Epithelial cell of esophagus (primary cell): ENCODE results near the gene LTK.
A peak's percentile ranks its signal among the peaks of the same experiment; 100 is the strongest.

Experiments
- DNase-seq: peaks from one replicate; pipeline ENCODE4 v3.0.0; 2010; ENCODE audit warnings: low read depth
- H3K4me3 ChIP-seq: 2 replicates; pipeline ENCODE4 v1.5.1; 2011; ENCODE audit warnings: mild to moderate bottlenecking, low read length, control low read depth
- CTCF ChIP-seq: IDR thresholded peaks from 2 replicates; pipeline ENCODE4 v1.5.1; 2011; ENCODE audit warnings: low read depth, mild to moderate bottlenecking, low read length, control low read depth, inconsistent platforms; ENCODE audit not compliant: insufficient read depth; ENCODE audit errors: missing control alignments

The LTK gene

GRCh38 chr15:41512512-41512939 lies 1.1 kb downstream of the LTK start:
- no peak for DNase-seq
- no peak overlapping the region for H3K4me3 ChIP-seq
- TF ChIP-seq CTCF = no peak

GRCh38 chr15:41511899-41512369 lies 1.7 kb downstream of the LTK start:
- no peak for TF ChIP-seq CTCF
- no peak overlapping the region for H3K4me3 ChIP-seq
- DNase-seq = no peak

- H3K4me3 ChIP-seq = no peak overlapping the region
- TF ChIP-seq CTCF = no peak
- no peak for DNase-seq
Observed at GRCh38 chr15:41511331-41511898, 2.2 kb downstream of the LTK start.

- TF ChIP-seq CTCF = no peak
- no peak overlapping the region for H3K4me3 ChIP-seq
- no peak for DNase-seq
Observed at GRCh38 chr15:41510728-41511127, 2.9 kb downstream of the LTK start.

- no peak overlapping the region for H3K4me3 ChIP-seq
- TF ChIP-seq CTCF = no peak
- DNase-seq = peak; percentile 73
Observed at GRCh38 chr15:41507820-41508290, 5.8 kb downstream of the LTK start.

- no peak for DNase-seq
- H3K4me3 ChIP-seq = no peak overlapping the region
- TF ChIP-seq CTCF = no peak
Observed at GRCh38 chr15:41506796-41507341, 6.8 kb downstream of the LTK start.

GRCh38 chr15:41505776-41506175 lies 7.9 kb downstream of the LTK start:
- no peak for TF ChIP-seq CTCF
- no peak overlapping the region for H3K4me3 ChIP-seq
- DNase-seq = no peak
